Measurements from ENCODE around the gene COL20A1. TPM values are rescaled to one million over a fixed set of nuclear protein-coding genes. Genes with fewer than 3 reads are reported as not detected.

Gene COL20A1
- total RNA-seq, 1 experiment from 2014 or later: 2.3 TPM

GRCh38 chr20:63309261-63310071 lies 16.5 kb downstream of the COL20A1 start:
- peaks cover 7% of the 10 kb centered on the region for H3K27me3 Mint-ChIP-seq (ENCODE audit: low read depth)
- no peak overlapping the region for H3K56ac ChIP-seq (ENCODE audit: insufficient read length, low read depth, low read length)
- H3K27ac Mint-ChIP-seq: peak overlapping the region in 1 of 3 experiments; percentile 79; a peak in 2 of 7 replicates
- no CpG with 5 or more reads among the region's 35 CpGs for whole genome bisulfite sequencing (ENCODE audit: extremely low coverage, insufficient read length, low lambda C conversion rate)
- no peak overlapping the region for H2AFZ ChIP-seq (ENCODE audit: low read length)
- H3K18ac ChIP-seq (ENCODE audit: insufficient read length, low read depth, low read length): no peak overlapping the region
- H3K14ac ChIP-seq (ENCODE audit: insufficient read depth, low read length): no peak overlapping the region; the same call in 1 of the 2 replicates
- H3K36me3 Mint-ChIP-seq (ENCODE audit: insufficient read depth in 1 of 3, low read depth in 3 of 3): no peaks in the 10 kb centered on the region
- H3K9ac ChIP-seq (ENCODE audit: extremely low read depth, insufficient read length, low read length): no peak overlapping the region
- H3K4me1 Mint-ChIP-seq: peaks cover 4% of the 10 kb centered on the region in 2 experiments; a peak in 3 of 4 replicates
- no peak overlapping the region for H3K4me3 Mint-ChIP-seq
- peak; percentile 90 for TF ChIP-seq CTCF (conservative IDR thresholded peaks at IDR 0.05)
- H3K23ac ChIP-seq (ENCODE audit: insufficient read length, low read depth, low read length): no peak overlapping the region
- peaks cover 2 to 3% of the 10 kb centered on the region in 2 experiments; a peak in 1 of 5 replicates for H3K9me3 Mint-ChIP-seq
- H3K79me2 ChIP-seq (ENCODE audit: insufficient read depth, low read length): no peaks in the 10 kb centered on the region
- H2BK5ac ChIP-seq (ENCODE audit: insufficient read length, low read length): no peak overlapping the region
- H3T11ph ChIP-seq (ENCODE audit: low read length): no peak overlapping the region
- H3K79me1 ChIP-seq (ENCODE audit: insufficient read depth, low read depth, low read length, poor library complexity, severe bottlenecking): no peaks in the 10 kb centered on the region
- no peak overlapping the region for H2BK15ac ChIP-seq (ENCODE audit: low read depth, low read length)
- H2AK5ac ChIP-seq (ENCODE audit: insufficient read length, low read length): no peak overlapping the region
- no peaks in the 10 kb centered on the region for H3K27me3 ChIP-seq (ENCODE audit: insufficient read depth, low read length)
- H3K4me1 ChIP-seq (ENCODE audit: insufficient read depth, low read length): no peaks in the 10 kb centered on the region
- H2BK12ac ChIP-seq (ENCODE audit: insufficient read length, low read depth, low read length): no peak overlapping the region
- H3K4ac ChIP-seq (ENCODE audit: low read depth, low read length): no peak overlapping the region
- no peak overlapping the region for H4K91ac ChIP-seq (ENCODE audit: insufficient read length, low read depth, low read length)
- H3K23me2 ChIP-seq (ENCODE audit: insufficient read length, low read depth, low read length, poor library complexity, severe bottlenecking): no peaks in the 10 kb centered on the region
- H3K27ac ChIP-seq (ENCODE audit: insufficient read length, low read depth, low read length): no peak overlapping the region
- H3K4me2 ChIP-seq (ENCODE audit: insufficient read depth, insufficient read length, low read length): no peak overlapping the region
- no peaks in the 10 kb centered on the region for H3K9me3 ChIP-seq (ENCODE audit: control insufficient read depth, low read depth, low read length)
- no peak overlapping the region for H2BK20ac ChIP-seq (ENCODE audit: low read depth, low read length, poor library complexity, severe bottlenecking)
- no peak overlapping the region for H4K8ac ChIP-seq (replicated peaks; ENCODE audit: insufficient read length, low read depth, low read length)
- H4K5ac ChIP-seq (ENCODE audit: insufficient read length, low read depth, low read length): no peak overlapping the region
- H4K20me1 ChIP-seq (ENCODE audit: control insufficient read depth, insufficient read depth, insufficient read length): no peaks in the 10 kb centered on the region
- H2BK120ac ChIP-seq (ENCODE audit: low read depth, low read length, poor library complexity, severe bottlenecking): no peak overlapping the region
- DNase-seq: peak; percentile 73

Data from H9 (cell line).